Measurements from ENCODE around the gene ESR2.

DNA sequence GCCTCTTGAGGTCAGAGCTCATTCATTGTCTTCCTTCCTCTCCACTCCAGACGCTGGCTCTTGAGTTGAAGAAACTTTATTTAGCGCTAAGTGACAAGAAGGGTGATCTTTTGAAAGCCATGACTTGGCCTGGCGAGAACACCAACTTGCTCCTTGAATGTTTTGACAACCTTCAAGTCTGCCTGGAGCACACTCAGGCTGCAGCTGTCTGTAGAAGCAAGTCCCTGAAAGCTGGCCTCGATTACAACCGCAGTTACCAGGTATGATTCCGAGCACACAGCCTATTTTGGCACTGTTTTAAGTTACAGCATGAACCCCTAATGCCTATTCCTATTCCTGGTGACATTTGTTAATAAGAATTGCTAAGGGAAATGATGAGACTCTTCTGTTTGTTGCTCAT lies 167.6 kb downstream of the ESR2 start:
- TF ChIP-seq, protein P1, sequence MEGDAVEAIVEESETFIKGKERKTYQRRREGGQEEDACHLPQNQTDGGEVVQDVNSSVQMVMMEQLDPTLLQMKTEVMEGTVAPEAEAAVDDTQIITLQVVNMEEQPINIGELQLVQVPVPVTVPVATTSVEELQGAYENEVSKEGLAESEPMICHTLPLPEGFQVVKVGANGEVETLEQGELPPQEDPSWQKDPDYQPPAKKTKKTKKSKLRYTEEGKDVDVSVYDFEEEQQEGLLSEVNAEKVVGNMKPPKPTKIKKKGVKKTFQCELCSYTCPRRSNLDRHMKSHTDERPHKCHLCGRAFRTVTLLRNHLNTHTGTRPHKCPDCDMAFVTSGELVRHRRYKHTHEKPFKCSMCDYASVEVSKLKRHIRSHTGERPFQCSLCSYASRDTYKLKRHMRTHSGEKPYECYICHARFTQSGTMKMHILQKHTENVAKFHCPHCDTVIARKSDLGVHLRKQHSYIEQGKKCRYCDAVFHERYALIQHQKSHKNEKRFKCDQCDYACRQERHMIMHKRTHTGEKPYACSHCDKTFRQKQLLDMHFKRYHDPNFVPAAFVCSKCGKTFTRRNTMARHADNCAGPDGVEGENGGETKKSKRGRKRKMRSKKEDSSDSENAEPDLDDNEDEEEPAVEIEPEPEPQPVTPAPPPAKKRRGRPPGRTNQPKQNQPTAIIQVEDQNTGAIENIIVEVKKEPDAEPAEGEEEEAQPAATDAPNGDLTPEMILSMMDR (IDR thresholded peaks at IDR 0.05; ENCODE audit: insufficient read depth, low read length, poor library complexity, severe bottlenecking), result no peak
- no peak for TF ChIP-seq EZH2phosphoT487 (conservative IDR thresholded peaks at IDR 0.05; ENCODE audit: low read length)

All from SU-DHL-6 (cell line).